NCI-H1417 (cell line): ENCODE data around the gene STAG2.

Source experiments
- DNase-seq, 3 experiments: peaks; one replicate each; lab custom pipeline; 2025; lab: John Stamatoyannopoulos, UW

The STAG2 gene

DNA sequence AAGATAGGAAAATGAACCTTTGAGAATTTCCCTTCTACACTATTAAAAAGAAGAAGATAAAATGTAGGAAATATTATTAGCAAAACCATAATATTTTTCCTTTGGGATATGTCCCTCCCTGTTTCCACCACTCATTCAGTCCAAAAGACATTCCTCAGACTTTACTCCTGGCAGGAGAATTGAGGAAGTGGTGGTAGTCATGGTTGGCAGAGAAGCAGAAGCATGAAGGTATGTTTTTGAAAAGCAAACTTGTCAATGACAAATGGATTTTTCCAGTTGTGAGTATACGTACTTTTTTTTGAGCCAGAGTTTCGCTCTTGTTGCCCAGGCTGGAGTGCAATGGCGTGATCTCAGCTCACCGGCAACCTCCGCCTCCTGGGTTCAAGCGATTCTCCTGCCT, 13.7 kb downstream of the STAG2 start:
- no peak for DNase-seq

DNA sequence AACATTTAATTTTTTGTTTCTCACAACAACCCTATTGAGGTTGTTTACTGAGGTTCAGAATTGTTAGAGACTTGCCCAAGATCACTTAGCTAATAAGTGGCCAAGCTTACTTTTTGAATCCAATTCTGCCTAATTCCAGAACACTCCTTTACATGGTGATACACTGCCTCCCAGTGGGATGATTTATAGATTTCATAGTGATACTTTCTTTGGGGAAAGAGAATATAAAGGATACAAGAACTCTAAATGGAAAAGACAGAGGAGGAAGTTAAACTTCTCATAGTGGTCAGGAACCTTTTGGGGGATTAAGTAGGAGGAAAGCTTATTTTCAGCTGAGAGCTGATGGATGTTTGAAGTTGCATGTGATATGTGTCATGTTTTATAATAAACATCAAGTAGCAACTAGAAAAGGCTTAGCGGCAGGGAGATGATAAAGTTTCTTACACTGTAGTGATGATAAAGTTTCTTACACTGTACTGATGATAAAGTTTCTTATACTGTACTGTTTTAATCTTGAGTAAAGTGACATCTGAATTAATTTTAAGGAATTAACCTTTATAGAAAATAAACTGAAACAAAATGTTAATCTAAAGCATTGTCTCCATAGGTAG, 15.3 kb downstream of the STAG2 start:
- peak in 1 of 3 experiments; percentile 30 for DNase-seq

- peak in 2 of 3 experiments; percentile 48 to 61 for DNase-seq
Observed at GRCh38 chrX:123983240-123983639, 21.7 kb downstream of the STAG2 start.

DNA sequence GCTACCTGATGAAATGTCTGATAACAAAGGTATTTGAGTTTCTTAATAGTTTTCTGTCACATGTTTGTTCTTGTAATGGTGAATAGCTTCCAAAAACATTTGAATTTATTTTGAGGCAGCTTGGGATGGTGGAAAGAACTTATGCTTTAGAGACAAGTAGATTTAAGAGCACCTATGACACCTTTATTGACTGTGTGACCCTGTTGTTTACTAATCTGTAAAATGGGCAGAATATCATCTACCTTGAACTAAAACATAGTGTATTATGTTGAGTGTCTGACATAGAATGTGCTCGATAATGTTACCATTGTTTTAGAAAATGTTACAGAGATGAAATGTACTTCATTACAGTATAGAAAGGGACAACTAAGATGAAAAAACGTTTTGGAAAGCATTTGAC, 24.9 kb downstream of the STAG2 start:
- DNase-seq, result no peak

GRCh38 chrX:123988423-123989111, 27.1 kb downstream of the STAG2 start:
- no peak for DNase-seq

DNA sequence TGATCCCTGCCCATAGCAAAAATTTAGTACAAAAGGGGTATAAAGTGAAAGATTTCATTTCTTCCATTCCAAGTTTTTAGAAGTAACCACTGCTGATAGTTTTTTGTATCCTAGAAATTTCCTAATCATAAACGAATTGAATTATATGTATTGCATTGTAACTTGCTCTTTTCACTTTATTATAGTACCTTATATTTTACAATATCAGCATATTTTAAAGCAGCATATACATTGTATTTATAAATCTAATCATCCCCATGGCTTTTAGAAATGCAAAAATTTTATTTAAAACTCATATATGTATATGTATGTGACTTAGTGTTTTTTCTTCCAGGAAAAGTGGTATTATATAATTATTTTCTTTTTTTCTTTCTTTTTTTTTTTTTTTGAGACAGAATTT, 27.7 kb downstream of the STAG2 start:
- no peak for DNase-seq

- DNase-seq, result no peak
Observed at GRCh38 chrX:123990169-123990568, 28.7 kb downstream of the STAG2 start.

- no peak for DNase-seq
Observed at GRCh38 chrX:123990602-123991001, 29.1 kb downstream of the STAG2 start.

DNA sequence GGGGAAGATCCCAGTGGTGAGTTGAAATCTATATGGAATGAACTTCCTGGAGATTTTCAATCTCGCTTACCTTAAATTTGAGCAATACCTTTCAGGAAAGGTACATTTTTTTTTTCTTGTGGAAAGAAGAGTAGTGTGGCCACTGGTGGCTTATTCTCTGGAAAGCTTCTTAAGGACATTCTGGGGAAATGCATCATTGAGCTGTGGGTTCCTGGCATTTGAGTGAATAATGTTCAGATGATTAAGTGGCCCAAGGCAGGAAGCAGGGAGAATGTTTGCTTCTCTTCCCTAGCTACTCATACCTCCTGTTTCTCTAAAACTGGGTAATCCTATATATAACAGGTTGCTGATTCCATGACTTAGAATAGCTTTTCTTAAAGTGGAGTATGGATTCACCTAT, 31.8 kb downstream of the STAG2 start:
- DNase-seq, result no peak

- no peak for DNase-seq
Observed at GRCh38 chrX:123993904-123994635, 32.6 kb downstream of the STAG2 start.

DNA sequence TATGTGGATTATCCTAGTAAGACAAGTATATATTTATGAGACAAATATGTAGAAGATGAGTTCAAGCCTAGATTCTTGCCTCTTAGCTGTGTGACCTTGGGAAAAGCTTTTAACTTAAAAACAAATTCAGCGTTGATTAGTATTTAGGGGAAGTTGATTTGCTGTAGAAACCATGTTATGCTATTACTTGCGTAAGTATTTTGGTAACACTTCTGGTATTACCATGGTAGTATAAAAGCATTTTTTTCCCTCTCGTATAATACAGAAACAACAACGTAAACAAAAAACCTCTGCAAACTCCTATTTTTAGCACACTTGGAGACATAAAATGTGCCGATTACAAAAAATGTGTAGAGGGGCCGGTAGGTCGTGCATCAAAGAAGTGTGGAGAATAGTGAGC, 33.2 kb downstream of the STAG2 start:
- DNase-seq, result no peak

DNA sequence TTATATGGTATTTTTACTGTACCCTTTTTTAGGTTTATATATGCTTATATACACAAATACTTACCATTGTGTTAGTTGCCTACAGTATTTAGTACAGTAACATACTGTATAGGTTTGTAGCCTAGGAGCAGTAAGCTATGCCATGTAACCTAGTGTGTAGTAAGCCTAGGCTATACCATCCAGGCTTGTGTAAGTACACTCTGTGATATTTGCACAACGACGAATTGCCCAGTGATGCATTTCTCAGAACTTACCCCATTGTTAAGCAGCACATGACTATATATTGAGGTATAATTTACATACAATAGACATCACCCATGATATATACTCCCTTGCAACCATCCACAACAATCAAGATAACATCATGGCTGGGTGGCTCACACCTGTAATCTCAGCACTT, 40.1 kb downstream of the STAG2 start:
- DNase-seq, result no peak

GRCh38 chrX:124005228-124005627, 43.7 kb downstream of the STAG2 start:
- no peak for DNase-seq

DNA sequence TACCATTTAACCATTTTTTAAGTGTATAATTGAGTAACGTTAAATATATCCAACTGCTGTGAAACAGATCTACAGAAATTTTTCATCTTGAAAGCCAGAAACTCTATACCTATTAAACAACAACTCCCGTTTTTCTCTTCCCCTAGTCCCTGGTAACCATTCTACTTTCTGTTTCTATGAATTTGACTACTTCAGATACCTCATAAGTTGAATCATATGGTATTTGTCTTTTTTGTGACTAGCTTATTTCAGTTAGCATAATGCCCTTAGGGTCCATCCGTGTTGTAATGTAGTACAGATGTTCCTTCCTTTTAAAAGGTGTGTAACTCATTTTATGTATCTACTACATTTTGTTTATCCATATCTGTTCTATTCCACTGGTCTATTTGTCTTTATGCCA, 48.7 kb downstream of the STAG2 start:
- no peak for DNase-seq

- no peak for DNase-seq
Observed at GRCh38 chrX:124010566-124010965, 49.1 kb downstream of the STAG2 start.

DNA sequence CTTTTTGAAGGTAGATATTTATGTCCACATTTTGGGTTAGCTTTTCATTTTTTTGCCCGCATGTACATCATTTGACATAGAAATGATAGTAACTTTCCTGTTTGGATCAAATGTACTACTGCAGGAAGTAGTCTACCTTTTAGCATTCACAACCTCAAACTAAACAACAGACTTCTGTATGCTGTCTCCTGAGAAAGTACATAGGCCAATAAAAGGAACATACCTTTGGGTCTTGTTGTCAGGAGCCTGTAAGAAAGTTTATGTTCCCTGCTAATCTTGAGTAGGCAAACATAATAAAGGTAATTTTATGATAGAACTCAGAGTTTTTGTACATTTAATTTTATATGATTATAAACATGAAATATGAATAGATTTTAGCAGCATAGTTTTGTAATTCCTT, 54.2 kb downstream of the STAG2 start:
- DNase-seq, result no peak

GRCh38 chrX:124016825-124017224, 55.3 kb downstream of the STAG2 start:
- no peak for DNase-seq

DNA sequence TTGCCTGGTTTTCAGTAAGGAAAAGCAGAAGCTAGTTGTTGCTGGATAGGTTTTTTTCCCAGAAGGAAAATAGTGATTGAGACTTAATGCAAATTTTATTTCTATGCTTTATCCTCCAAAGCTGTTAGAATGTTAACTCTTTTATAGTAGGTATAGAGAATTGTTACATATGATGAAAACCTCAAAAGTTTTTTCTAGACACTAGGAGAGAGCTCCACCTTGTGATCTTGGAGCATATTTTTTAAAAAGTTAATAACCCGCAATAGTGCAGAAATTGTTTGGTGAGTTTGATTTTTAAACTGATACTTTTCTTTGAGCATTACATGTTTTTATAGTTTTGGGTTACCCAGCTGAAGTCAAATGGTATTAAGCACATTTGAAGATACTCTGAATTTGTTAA, 56.5 kb downstream of the STAG2 start:
- no peak for DNase-seq

DNA sequence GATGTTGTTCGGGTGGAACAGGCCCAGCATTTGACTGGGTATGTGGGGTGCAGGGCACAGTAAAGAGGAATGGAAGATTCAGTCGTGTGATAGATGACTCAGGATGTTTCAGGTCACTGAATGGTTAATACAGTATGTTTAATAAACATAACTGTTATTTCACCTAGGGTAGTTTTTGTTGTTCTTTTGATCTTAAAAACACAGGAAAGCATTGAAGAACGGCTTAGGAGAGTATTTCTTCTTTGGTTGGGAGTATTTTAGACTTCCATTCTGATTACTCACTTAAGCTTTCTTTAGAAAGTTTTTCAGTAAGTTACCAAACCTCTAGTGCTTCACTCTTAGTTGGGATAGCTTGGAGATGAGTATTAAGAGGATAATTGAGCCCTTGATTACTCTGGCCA, 62.3 kb downstream of the STAG2 start:
- no peak for DNase-seq

DNA sequence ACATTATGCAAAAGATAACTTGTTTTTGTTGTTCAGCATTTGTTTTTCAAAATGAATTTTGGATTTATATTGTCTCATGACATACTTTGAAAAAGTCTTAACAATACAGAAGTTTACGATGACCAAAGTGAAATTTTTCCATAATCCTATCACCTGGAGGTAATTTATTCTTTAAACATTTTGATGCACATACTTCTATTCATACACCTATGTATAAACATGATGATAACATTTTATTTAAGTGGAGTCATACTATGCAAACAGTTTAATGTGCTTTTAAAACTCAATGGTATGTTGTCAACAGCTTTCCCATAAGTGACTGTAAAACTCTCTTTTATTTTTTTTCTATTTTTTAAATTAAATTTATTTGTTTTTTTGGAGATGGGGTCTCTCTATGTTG, 65.0 kb downstream of the STAG2 start:
- DNase-seq, result no peak

GRCh38 chrX:124028182-124028581, 66.7 kb downstream of the STAG2 start:
- no peak for DNase-seq

DNA sequence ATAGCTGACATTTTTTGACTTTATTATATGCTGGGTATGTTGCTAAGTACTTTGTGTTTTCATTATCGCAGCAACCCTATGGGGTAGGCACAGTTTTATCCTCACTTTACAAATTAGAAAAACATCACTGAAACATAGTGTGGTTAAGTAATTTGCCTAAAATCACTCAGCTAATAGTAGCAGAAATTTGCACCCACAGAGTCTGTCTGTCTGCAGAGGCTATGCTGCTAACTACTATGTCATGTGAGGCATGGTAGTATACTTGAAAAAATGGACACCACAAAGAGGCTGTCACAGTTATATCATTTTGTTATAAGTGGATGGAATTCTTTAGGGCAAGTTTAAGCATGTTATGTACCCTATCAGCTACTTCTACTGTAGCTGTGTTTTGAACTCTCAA, 69.0 kb downstream of the STAG2 start:
- peak in 1 of 3 experiments; percentile 9 for DNase-seq

DNA sequence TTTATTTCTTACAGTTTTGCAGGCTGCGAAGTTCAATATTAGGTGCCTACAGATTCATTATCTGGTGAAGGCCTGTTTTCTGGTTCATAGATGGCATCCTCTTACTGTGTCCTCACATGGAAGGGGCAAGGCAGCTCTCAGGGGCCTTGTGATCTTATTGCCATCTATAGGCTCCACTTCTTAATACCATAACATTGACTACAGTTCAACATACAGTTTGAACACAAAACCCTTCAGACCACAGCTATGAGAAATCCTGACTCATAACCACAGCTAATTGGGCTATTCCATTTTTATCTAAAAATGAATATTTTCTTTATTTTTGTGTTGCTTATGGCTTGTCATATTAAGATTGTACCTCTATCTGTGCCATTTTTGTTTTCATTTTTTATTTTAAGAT, 72.3 kb downstream of the STAG2 start:
- DNase-seq, result no peak
